Stimulated activated CD4-positive, alpha-beta T cell treated with anti-CD3 and anti-CD28 coated beads, Interleukin-15, amount 100 ng/mL, for 24 hours (primary cell): ENCODE measurements around the gene YY1.
"Not testable (repeated sequence)": the region's sequence is repeated elsewhere in the genome, so short reads cannot be mapped to it uniquely, and the experiment has no call there.

Experiments used
- DNase-seq: peaks from one replicate; pipeline ENCODE4 v3.0.0-alpha.2; 2020

YY1 gene

DNA sequence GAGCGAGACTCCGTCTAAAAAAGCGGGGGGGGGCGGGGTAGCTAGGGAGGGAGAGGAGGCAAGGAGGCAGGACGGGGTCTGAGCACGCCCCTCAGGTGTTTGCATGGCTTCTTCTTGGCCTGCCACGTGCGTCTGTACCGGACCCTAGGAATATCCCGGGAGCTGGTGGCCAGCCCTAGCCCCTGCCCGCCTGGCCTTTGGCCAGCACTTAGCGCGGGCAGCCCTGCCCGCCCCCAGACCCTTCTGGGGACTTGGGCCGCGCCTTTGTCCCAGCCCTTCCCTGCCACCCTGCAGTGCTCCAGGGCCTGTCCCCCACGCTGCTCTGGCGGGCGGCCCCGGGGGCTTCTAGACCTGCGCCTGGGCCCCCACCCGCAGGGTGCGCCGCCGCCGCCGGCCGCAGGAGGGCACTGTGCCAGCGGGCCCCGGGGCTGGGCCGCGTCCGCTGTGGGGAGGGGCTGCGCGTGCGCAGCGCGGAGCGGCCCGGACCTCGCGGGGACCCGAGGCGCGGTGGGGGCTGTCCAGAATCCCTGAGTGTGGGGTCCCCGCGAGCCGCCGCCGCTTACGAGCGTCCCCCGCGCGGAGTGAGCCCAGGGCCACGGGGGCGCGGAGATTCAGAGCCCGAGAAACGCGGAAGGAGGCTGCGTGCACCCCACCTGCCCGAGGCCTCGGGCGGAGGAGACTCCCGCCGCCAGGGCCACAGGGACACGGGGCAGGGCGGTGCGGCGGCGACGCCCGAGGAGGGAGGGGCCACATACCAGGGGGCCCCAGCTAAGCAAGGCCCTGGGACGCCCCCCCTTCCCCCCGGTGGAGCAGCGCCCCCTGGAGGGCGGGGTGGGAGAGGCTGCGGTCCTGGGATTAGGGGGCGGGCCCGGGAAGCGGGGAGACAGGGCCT is 46.3 kb downstream of the YY1 start:
- DNase-seq, result peak; percentile 83

DNA sequence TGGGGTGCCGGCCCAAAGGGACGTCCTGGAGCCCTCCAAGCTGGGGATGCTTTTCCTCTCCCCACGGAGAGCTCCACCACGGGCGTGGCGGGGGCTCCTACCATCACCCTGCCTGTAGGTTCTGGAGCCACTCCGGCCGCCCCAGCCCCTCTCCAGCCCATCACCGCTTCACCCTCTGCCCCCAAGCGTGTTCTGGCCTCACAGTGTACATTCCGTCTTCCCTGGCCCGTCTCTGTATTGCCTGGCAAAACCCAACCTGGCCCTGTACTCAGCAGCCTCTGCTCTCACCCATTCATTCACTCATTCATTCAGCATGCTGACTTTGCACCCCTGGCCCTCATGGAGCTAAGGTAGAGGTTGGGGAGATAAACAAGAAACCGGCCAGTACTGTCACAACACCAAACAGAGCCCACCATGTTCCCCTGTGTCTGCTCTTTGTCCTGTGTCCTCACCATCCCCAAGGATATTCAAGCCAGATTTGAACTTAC is 47.0 kb downstream of the YY1 start:
- no peak for DNase-seq

DNA sequence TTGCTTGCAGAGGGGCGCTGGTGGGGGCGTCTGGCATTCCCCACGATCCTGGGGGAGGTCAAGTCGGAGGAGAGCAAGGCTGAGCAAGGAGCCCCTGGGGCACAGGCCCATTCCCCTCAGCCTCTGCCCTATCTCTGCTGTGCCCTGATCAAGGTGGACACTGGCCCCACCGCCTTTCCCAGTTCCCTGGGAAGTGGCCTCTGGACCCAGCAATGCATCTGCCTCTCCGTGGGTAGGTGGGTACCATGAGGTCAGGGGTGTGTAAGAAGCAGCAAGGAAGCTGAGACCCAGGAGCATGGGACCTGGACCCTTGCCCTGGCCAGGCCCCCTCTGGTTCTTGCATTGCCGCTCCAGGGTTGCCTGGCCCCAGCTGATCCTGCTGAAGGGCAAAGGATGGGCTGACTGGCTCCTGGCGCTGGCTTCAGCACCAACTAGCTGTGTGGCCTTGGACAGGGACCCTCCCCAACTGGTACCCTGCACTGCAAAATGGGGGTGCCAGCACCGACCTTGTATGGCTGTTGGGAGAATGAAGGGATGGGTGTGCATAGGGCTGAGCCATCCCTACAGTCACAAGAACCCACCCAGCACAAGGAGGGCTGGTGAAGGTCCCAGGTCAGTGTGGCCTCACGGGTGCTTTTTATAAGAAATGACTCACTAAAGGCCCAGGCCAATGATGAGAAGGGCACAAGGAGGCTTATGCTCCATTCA is 47.7 kb downstream of the YY1 start:
- no peak for DNase-seq

DNA sequence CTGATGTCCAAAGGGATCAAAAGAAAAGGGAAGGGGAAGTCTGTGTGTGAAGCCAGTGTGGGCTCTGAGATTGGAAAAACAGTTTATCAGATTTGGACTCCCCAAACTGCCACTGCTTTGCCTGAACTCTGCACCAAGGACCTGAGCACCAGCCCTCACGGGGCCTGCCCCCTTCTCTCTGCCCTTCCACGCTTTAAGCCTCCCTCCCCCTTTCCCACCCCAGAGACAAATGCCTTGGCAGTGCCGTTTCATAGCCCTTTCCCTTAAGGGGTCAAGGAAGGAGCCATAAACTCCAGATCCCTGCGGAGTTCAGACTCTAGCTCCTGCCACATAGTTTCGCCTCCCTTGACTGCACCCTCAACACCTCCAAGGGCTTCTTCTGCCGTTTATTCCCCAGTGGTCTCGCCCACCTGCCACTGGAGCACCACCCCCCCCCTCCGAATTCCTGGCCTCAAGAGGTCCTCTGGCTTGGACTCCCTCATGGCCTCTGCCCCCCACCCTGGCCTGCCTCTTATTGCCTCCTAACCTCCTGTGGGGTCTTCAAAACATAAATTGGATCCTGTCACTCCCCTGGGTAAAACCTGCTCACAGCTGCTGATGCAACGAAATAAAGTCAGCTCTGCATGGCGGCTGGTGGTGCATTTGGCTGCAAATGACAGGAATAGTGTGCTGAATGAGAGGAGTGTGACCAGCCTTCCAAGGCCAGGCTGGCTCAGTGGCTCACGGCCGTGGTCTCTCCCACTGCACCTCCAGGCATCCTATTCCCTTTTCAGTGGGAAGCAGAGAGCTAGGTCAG is 48.5 kb downstream of the YY1 start:
- no peak for DNase-seq

DNA sequence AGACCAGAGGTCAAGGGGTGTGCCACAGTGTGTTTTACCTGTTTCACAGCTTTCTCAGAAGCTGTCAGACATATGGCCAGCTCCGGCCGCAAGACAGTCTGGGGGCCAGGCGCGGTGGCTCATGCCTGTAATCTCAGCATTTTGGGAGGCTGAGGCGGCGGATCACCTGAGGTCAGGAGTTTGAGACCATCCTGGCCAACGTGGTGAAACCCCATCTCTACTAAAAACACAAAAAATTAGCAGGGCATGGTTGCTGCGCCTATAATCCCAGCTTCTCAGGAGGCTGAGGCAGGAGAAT is 49.0 kb downstream of the YY1 start:
- not testable (repeated sequence) for DNase-seq

DNA sequence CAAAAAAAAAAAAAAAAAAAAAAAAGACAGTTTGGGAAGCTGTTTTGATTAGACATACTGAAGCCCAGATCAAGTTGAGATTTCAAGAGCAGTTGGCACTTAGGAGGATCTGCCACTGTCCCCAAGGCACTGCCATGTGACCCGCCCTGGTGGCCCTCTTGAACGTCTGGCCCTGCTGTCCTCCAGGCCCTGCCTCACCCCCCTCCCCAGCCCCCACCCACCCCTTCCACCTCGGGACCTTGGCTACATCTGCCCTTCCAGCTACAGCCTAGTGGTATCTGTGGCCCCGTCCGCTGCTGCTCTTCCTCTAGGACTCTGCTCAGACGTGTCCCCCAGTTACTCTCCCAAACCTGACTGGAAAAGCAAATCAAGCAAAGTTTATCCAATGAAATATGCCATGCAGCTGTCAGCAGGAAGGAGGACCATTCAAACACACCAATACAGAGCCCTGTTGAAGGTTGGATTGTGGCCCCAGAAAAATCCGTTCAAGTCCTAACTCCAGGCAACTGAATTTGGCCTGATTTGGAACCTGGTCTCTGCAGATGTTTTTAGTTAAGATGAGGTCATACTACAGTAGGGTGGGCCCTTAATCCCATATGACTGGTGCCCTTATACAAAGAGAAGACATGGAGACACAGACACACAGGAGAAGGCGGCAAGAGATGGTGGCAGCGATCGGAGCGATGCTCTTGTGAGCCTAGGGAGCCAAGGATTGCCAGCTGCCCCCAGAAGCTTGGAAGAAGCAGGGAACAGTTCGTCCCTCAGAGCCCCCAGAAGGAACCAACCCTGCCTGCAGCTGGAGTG is 49.6 kb downstream of the YY1 start:
- DNase-seq, result no peak

DNA sequence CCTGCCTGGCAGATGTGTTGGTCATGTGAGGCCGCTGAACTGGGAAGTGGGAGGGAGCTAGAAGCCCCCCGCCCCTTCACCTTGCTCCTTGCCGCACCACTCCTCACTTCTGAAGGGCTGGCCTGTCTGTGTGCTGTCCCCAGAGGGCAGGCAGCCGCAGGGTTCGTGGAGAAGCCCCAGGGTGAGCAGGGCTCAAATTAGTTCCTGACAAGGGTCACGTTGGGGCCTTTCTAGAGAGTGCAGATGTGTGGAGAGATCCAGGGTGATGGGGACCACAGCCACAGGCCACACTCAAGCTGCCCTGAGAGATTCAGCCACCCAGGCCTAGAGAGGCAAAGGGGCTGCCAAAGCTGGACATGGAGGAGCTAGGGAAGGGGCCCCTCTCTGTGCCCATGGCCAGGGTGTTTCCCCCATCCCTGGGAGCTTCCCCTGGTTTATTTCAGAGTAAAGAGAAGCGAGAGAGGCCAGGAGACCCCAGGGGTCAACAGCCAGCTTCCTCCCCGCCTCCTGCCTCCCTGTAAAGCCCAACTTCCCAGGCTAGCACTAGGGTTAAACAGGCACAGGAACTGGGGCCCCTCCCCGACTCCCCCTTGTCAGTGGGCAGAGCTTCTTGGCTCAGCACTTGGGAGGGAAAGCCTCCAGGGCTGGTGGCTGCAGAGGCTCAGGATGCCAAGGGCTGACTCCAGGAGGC is 51.1 kb downstream of the YY1 start:
- DNase-seq, result no peak

DNA sequence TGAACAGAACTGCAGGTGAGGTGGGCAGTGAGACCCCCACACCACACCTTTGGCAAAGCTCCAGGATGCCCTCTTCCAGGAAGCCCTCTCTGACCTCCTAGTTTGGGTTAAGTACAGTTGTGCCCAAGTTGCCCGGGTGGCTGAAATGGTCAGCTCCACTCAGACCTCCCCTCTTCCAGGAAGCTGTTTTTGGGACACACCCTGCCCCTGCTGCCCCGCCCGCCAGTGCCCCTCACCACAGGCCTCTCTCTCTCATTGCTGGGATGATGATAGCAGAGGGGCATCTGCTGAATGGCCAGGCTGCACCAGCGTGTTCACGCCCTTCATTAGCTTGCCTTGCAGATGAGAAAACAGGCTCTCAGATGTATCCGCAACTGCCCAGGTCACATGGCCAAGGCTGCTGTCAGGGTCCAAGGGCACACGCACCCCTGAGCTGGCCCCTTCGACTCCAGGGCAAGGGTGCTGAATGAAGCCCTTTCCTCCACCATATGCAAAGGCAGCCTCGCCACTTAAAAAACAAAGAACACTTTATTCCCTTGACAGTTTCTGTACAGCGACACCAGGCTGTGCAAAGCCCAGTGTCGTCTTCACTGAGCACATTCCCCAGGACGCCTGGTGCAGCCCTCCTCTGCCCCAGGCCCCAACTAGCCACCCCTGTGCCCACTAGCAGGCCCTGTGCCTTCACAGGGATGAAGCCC is 51.8 kb downstream of the YY1 start:
- no peak for DNase-seq

DNA sequence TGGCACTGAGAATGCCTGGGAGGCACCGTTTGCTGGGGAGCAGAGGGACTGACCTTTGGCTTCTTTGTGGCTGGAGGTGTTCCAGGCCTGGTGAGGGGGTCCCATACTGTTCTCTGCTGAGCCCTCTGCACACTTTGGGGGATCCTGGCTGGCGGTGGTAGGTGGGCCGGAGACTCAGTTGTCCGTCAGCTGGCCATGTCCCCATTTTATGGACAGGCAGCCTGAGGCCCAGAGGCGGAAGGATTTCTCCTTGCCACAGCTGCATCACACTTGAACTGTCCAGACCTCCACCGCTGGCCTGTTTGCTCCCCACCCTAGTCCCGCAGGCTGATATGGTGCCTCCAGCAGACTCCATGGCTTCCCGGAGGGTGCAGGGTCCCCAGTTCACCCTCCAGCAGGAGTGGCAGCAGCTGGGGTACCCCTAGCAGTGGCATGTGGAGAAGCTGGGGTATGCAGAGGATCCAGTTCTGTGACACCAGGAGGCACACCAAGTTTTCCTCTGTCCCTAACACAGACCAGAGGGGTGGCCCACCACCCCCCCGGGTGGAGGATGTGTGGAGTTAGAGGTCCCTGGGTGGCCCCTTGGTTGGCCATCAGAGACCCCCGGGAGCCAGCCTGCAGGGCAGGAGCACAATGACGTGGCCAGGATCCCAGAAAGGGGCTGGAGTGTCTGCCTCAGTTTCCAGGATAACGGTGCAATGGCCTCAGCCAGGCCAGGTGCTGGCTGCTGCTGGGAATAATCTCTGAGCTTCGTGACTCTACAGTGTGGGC is 52.5 kb downstream of the YY1 start:
- DNase-seq, result no peak

DNA sequence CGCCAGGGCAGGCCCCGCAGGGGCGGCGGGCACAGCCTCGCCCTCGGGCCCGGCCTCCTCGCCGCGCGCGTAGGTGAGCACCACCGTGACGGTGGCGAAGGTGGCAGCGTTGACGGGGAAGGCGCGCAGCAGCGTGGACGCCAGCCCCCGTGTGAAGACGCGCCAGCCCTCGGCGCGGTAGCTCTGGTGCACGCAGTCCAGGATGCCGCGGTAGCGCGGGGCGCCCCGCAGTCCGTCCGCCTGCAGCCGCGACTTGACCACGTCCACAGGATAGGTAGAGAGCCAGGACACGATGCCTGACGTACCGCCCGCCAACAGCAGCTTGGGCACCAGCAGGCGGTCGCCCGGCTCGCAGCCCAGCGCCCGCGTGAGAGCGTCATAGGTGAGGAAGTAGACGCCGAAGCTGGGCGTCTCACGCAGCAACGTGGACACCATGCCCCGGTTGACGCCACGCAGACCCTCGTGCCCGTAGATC is 53.4 kb downstream of the YY1 start:
- no peak for DNase-seq

DNA sequence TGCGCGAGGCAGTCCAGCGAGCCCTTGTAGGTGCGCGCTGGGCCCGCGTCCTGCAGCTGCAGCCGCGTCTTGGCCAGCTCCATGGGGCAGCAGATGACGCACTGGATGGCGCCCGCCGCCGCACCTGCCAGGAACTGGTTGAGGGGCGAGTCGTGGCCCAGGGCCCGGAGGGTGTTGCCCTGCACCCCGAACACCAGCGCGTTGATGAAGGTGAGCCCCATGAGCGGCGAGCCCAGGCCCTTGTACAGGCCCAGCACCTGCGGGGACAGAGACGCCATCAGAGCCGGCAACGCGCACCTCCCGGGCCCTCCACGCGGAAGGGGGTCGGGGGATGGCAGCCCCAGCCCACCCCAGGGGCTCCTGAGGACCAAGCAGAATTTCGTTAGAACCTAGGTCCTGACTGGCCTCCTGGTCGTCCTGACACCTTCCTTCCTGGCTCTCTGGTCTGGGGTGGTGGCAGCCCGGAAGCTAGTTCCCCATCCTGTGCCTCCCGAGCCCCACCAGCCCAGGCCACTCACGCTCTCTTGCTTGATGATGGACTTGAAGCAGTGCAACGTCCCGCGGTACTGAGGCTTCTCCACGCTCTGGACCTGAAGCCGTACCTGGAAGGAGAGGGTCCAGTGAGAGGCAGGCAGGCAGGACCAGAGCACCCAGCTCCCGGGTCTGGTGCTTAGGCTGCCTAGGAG is 54.0 kb downstream of the YY1 start:
- DNase-seq, result no peak

DNA sequence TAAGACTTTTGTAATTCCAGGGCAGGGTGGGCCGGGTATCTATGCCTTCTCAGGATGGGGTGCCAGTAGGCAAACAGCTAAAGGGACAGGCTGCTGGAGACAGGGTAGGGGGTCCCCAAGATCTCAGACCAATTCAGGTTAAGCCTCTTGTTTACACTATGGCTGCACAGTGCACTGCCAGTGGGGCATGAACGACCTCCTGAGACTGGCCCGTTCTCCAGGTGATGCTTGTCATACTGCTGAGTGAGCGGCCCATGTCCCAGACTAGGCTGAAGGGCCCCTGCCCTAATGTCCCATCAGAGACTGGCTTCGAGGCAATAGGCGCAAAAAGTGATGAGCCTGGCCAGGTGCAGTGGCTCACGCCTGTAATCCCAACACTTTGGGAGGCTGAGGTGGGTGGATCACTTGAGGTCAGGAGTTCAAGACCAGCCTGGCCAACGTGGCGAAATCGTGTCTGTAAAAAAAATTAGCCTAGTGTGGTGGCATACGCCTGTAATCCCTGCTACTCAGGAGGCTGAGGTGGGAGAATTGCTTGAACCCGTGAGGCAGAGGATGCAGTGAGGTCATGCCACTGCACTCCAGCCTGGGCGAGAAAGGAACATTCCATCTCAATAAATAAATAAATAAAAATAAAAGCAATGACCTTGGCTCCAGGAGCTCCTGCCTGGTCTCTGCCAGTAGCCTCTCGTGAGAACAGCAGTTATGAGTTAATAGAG is 54.7 kb downstream of the YY1 start:
- DNase-seq, result no peak

DNA sequence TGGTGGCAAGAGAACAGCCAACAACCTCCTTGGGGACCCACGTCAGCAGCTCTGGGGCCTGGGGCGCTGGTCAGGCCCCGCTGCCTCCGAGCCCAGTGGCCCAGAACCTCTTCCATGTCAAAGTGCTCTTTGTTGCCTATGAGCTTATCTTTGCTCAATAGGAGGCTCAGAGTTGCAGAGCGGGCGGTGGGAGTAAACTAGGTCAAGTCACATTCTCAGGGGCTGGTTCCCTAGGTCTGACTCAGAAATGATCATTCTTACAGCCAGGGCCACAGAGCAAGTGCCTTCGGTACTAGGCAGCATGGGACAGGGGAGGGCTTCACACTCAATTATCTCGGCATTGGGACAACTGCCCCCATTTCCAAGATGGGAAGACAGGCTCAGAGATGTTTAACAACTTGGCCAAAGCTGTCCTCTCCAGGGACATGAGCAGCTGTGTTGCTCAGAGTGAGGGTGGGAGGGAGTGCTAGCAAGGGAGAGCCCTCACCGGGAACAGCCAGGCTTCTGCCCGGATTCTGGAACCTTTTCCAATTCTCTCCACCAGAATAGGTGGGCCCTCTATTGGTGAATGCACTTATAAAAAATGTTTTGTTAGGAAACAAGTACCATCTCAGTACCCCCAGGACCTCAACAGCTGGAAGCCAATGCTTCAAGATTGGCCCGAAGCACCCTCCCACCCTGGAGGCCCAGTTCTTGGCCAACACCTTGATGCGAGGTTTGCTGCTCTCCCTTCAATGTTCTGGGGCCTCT is 55.4 kb downstream of the YY1 start:
- no peak for DNase-seq

DNA sequence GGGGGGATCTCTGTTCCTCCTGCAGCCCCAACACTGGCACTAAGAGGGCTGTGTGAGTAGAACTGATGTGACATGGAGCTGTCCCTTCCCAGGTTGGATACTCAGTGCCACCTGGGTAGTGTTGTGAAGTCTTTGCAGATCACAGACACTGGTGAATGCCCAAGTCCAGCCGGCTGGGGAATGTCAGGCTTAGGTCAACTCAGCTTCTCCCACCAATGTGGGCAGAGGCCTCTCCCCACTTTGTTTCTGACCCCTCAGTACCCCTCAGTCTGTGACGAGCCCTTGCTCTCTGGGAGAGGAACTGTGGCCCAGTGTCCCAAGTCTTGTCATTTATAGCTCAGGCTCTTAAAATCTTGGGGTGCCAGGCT is 56.0 kb downstream of the YY1 start:
- DNase-seq, result no peak

DNA sequence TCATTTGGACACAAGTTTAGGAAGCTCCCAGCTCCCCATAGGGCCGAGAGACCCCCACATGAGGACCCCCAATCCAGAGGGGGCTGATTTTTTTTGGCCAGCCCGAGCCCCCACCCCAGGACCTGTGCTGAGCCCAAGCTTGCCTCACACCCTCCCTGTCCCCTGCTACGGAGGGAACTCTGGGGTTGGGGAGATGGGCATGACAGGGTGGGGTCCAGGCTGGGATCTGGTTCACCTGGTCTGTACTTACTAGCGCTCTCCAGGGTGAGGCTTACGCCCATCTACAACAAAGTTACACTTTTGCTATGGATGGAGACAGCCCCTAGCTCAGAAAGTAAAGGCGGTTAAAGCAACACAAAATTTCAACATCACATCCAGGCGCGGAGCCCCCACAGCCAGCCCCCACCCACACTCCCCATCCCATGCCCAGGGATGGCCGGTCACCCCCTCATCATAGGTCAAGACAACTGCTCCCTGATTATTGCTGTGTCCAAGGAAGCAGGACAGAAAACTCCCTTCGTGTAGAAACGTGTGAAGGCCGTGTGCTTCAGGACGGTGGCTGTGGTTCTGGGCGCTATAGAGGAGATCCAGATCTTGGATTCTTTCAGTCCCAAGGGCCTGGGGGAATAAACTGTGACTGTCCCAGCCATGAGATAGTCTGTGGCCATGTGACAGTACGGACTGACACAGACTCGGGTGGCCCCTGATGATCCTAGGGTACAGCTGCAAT is 56.6 kb downstream of the YY1 start:
- no peak for DNase-seq

DNA sequence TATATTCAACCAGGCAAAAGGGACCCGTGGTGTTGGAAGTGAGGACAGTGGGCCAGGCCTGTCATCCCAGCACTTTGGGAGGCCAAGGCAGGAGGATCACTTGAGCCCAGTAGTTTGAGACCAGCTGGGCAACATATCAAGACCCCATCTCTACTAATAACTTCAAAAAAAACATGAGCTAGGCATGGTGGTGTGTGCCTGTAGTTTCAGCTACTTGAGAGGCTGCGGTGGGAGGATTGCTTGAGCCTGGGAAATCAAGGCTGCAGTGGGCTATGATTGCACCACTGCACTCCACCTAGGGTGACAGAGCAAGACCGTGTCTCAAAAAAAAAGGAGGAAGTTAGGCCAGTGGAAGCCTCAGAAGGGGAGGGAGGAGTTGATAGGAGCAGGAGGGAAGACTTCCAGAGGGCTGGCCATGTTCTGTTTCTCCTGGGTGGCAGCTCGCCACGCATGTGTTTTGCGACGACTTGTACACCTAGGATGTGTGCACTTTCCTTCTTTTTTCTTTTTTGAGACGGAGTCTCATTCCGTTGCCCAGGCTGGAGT is 57.2 kb downstream of the YY1 start:
- DNase-seq, result no peak

DNA sequence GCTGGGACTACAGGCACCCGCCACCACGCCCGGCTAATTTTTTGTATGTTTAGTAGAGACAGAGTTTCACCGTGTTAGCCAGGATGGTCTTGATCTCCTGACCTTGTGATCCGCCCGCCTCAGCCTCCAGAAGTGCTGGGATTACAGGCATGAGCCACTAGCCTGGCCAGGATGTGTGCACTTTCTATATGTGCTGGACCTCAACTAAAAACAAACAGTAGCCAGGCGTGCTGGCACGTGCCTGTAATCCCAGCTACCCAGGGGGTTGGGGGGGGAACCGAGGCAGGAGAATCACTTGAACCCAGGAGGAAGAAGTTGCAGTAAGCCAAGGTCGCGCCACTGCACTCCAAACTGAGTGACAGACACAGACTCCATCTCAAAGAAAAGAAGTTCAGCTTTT is 57.8 kb downstream of the YY1 start:
- DNase-seq, result not testable (repeated sequence)
